Mesenchymal stem cell (in vitro differentiated cells and primary cell): ENCODE data around the gene SLC39A3.

Experiments
- DNase-seq: peaks from one replicate; pipeline ENCODE4 v3.0.0-alpha.2; 2013
- H2AFZ ChIP-seq: one replicate; pipeline ENCODE4 v1.6.1; 2013; ENCODE audit warnings: low read depth, mild to moderate bottlenecking, control low read depth, inconsistent platforms, low read length, moderate library complexity
- H2AK5ac ChIP-seq: 2 replicates; pipeline ENCODE4 v1.6.1; 2013; ENCODE audit warnings: low read length, moderate library complexity, mild to moderate bottlenecking, inconsistent platforms; ENCODE audit not compliant: severe bottlenecking
- H2BK120ac ChIP-seq: one replicate; pipeline ENCODE4 v1.6.1; 2013; ENCODE audit warnings: low read depth, mild to moderate bottlenecking, inconsistent platforms, low read length, moderate library complexity
- H2BK12ac ChIP-seq, 2 experiments: one replicate each; pipeline ENCODE4 v1.6.1; 2013; ENCODE audit warnings: inconsistent platforms in 2 of 2, low read length in 2 of 2, mild to moderate bottlenecking in 2 of 2, moderate library complexity in 2 of 2, control low read depth in 1 of 2
- H2BK15ac ChIP-seq: one replicate; pipeline ENCODE4 v1.6.1; 2013; ENCODE audit warnings: mild to moderate bottlenecking, low read depth, inconsistent platforms; ENCODE audit not compliant: poor library complexity, severe bottlenecking
- H2BK5ac ChIP-seq: 2 replicates; pipeline ENCODE4 v1.6.1; 2013; ENCODE audit warnings: low read depth, mild to moderate bottlenecking, low read length, control low read depth, inconsistent platforms; ENCODE audit not compliant: poor library complexity, severe bottlenecking
- H3K14ac ChIP-seq, 2 experiments: one replicate each; pipeline ENCODE4 v1.6.1; 2013; ENCODE audit warnings: inconsistent platforms in 2 of 2, low read length in 2 of 2, control low read depth in 1 of 2, mild to moderate bottlenecking in 1 of 2, moderate library complexity in 1 of 2
- H3K18ac ChIP-seq, 2 experiments: one replicate each; pipeline ENCODE4 v1.6.1; 2013; ENCODE audit warnings: inconsistent platforms in 2 of 2, low read length in 2 of 2, control low read depth in 1 of 2, low read depth in 1 of 2, mild to moderate bottlenecking in 1 of 2
- H3K23ac ChIP-seq, 2 experiments: one replicate each; pipeline ENCODE4 v1.6.1; 2013; ENCODE audit warnings: inconsistent platforms in 2 of 2, low read length in 2 of 2, mild to moderate bottlenecking in 2 of 2, moderate library complexity in 2 of 2, control low read depth in 1 of 2
- H3K27ac ChIP-seq: 2 replicates; pipeline ENCODE4 v1.5.1; 2013; ENCODE audit warnings: mild to moderate bottlenecking, moderate library complexity, low read length, control low read depth, inconsistent platforms; ENCODE audit not compliant: poor library complexity, severe bottlenecking
- H3K27me3 ChIP-seq, 2 experiments: 2 replicates each; pipeline versions ENCODE4 v1.6.1 to v1.7.0; 2013; ENCODE audit warnings: low read length in 2 of 2, mild to moderate bottlenecking in 2 of 2, moderate library complexity in 2 of 2, control low read depth in 1 of 2, inconsistent platforms in 1 of 2; ENCODE audit not compliant: control insufficient read depth in 1 of 2, insufficient read depth in 1 of 2
- H3K36me3 ChIP-seq, 2 experiments: 2 replicates each; pipeline versions ENCODE4 v1.6.1 to v1.7.0; 2013; ENCODE audit warnings: low read length in 2 of 2, control low read depth in 1 of 2, inconsistent platforms in 1 of 2, low read depth in 1 of 2, mild to moderate bottlenecking in 1 of 2; ENCODE audit not compliant: insufficient read depth in 2 of 2, control insufficient read depth in 1 of 2
- H3K4ac ChIP-seq, 2 experiments: one replicate each; pipeline ENCODE4 v1.6.1; 2013; ENCODE audit warnings: inconsistent platforms in 2 of 2, low read length in 2 of 2, mild to moderate bottlenecking in 2 of 2, moderate library complexity in 2 of 2, control low read depth in 1 of 2, low read depth in 1 of 2
- H3K4me1 ChIP-seq: 2 replicates; pipeline ENCODE4 v1.6.1; 2013; ENCODE audit warnings: low read depth, low read length, control low read depth; ENCODE audit not compliant: control insufficient read depth, insufficient read depth
- H3K4me2 ChIP-seq: 2 replicates; pipeline ENCODE4 v1.6.1; 2013; ENCODE audit warnings: low read length, mild to moderate bottlenecking, inconsistent platforms; ENCODE audit not compliant: poor library complexity, severe bottlenecking
- H3K4me3 ChIP-seq, 2 experiments: 2 replicates each; pipeline versions ENCODE4 v1.5.1 to v1.7.0; 2013; ENCODE audit warnings: low read length in 2 of 2, mild to moderate bottlenecking in 2 of 2, control low read depth in 1 of 2, low read depth in 1 of 2; ENCODE audit not compliant: insufficient read depth in 1 of 2
- H3K79me1 ChIP-seq: replicated peaks from 2 replicates; pipeline ENCODE4 v1.6.1; 2013; ENCODE audit warnings: mild to moderate bottlenecking, control low read depth, low read length, inconsistent platforms; ENCODE audit not compliant: poor library complexity, severe bottlenecking
- H3K9ac ChIP-seq: 2 replicates; pipeline ENCODE4 v1.7.0; 2013; ENCODE audit warnings: mild to moderate bottlenecking, low read length, moderate library complexity
- H3K9me3 ChIP-seq: 2 replicates; pipeline ENCODE4 v1.7.0; 2013; ENCODE audit warnings: mild to moderate bottlenecking, low read length; ENCODE audit not compliant: control insufficient read depth
- H4K8ac ChIP-seq: one replicate; pipeline ENCODE4 v1.6.1; 2013; ENCODE audit warnings: inconsistent platforms, mild to moderate bottlenecking, low read length, moderate library complexity
- H4K91ac ChIP-seq: one replicate; pipeline ENCODE4 v1.6.1; 2013; ENCODE audit warnings: mild to moderate bottlenecking, low read length, inconsistent platforms
- WGBS: methylation state at CpG from one replicate; pipeline ENCODE4 v1.1.7; 2013; ENCODE audit warnings: mixed read lengths; 5-methylcytosine and 5-hydroxymethylcytosine counted together

SLC39A3 gene

GRCh38 chr19:2719232-2719735, 20.5 kb downstream of the SLC39A3 start:
- H2AFZ ChIP-seq: no peak overlapping the region
- H4K91ac ChIP-seq: no peak overlapping the region
- H2BK5ac ChIP-seq: no peak overlapping the region
- no peak overlapping the region for H2BK12ac ChIP-seq
- peaks cover 8% of the 10 kb centered on the region for H3K9me3 ChIP-seq
- H4K8ac ChIP-seq: no peak overlapping the region
- H3K27me3 ChIP-seq: peaks cover 0 to 41% of the 10 kb centered on the region in 2 experiments
- H2BK120ac ChIP-seq: no peak overlapping the region
- no peak overlapping the region for H3K4me3 ChIP-seq
- no peak overlapping the region for H3K23ac ChIP-seq
- H2AK5ac ChIP-seq: no peak overlapping the region
- H3K79me1 ChIP-seq: no peaks in the 10 kb centered on the region
- H3K4me2 ChIP-seq: no peak overlapping the region
- no peak overlapping the region for H3K27ac ChIP-seq
- peaks cover 34% of the 10 kb centered on the region for H3K4me1 ChIP-seq
- H3K14ac ChIP-seq: no peak overlapping the region
- H3K36me3 ChIP-seq: peaks cover 0 to 19% of the 10 kb centered on the region in 2 experiments
- WGBS: 65% methylated on average over 5 of the region's 7 CpGs
- H3K18ac ChIP-seq: no peak overlapping the region
- no peak overlapping the region for H3K4ac ChIP-seq
- DNase-seq: no peak
- peak overlapping the region; percentile 73 for H3K9ac ChIP-seq
- H2BK15ac ChIP-seq: no peak overlapping the region

- Histone ChIP-seq H3K23ac (no peak overlapping the region), H3K79me1 (no peaks in the 10 kb centered on the region)
- WGBS: 90% methylated on average over 46 of the region's 52 CpGs
Measured at GRCh38 chr19:2717638-2718541, 21.9 kb downstream of the SLC39A3 start.

GRCh38 chr19:2716722-2717637, 22.8 kb downstream of the SLC39A3 start:
- 86% methylated on average over 44 of the region's 51 CpGs for WGBS
- H3K4me2 ChIP-seq: no peak overlapping the region
- no peak overlapping the region for H4K91ac ChIP-seq
- H2BK12ac ChIP-seq: no peak overlapping the region
- no peak overlapping the region for H3K23ac ChIP-seq
- no peak for DNase-seq
- H3K4me1 ChIP-seq: peaks cover 16% of the 10 kb centered on the region
- H2BK15ac ChIP-seq: no peak overlapping the region
- H2AK5ac ChIP-seq: no peak overlapping the region
- H3K36me3 ChIP-seq: peaks cover 0 to 19% of the 10 kb centered on the region in 2 experiments
- no peak overlapping the region for H3K9ac ChIP-seq
- no peak overlapping the region for H3K18ac ChIP-seq
- H3K4ac ChIP-seq: no peak overlapping the region
- no peak overlapping the region for H3K27ac ChIP-seq
- no peak overlapping the region for H2BK5ac ChIP-seq
- H3K79me1 ChIP-seq: no peaks in the 10 kb centered on the region
- no peak overlapping the region for H3K14ac ChIP-seq
- no peak overlapping the region for H3K4me3 ChIP-seq
- peaks cover 0 to 25% of the 10 kb centered on the region in 2 experiments for H3K27me3 ChIP-seq
- peaks cover 8% of the 10 kb centered on the region for H3K9me3 ChIP-seq
- no peak overlapping the region for H2BK120ac ChIP-seq
- no peak overlapping the region for H2AFZ ChIP-seq
- H4K8ac ChIP-seq: no peak overlapping the region

More at GRCh38 chr19:2717638-2718541, 21.9 kb downstream of the SLC39A3 start:
- Histone ChIP-seq H3K18ac (no peak overlapping the region), H3K27ac (no peak overlapping the region), H2BK15ac (no peak overlapping the region), H3K27me3 (peaks cover 0 to 32% of the 10 kb centered on the region in 2 experiments), H2BK12ac (no peak overlapping the region), H3K14ac (no peak overlapping the region), H3K4me2 (no peak overlapping the region), H3K4me1 (peaks cover 23% of the 10 kb centered on the region), H2BK120ac (no peak overlapping the region), H3K9me3 (peaks cover 8% of the 10 kb centered on the region), H4K91ac (no peak overlapping the region), H3K4me3 (no peak overlapping the region), H2AK5ac (no peak overlapping the region), H3K36me3 (peaks cover 0 to 19% of the 10 kb centered on the region in 2 experiments), H2BK5ac (no peak overlapping the region), H3K4ac (no peak overlapping the region), H2AFZ (no peak overlapping the region), H3K9ac (no peak overlapping the region), H4K8ac (no peak overlapping the region)
- DNase-seq: no peak
